ENCODE measurements around the gene CENPB. TPM values are rescaled to one million over a fixed set of nuclear protein-coding genes. Genes with fewer than 3 reads are reported as not detected.

The CENPB gene
- total RNA-seq, 1 donor from 2014 or later = 83.6 TPM

DNA sequence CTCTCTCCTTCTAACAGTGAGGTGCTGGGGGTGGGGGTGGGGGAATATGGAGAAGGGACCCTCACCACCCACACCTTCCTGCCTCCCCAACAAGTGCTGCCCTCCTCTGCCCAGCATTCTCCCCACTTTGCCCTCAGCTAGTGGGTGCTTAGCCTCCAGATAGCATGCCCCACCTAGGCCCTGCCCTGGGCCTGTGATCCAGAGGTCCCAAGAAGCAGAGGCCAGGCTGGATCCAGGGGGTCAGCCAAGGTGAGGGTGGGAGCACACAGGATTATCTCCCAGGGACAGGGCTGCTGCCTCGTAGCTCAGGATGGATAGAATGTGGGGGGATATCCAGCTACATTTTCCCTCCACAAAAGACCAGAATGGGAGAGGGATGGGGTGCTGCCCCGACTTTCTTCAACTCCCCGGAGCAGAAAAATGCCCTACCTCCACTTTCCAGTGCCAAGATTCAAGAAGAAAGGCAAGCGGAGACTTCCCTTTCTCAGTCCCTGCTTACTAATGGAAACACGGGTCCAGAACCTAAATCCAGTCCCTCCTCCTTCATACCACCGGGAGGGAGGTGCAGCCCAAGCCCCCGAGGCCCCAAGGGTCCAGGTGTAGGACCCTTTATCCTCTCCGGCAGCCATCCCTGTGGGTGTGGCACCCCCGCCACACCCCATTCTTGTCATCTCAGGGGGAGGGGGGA, 20.0 kb downstream of the CENPB start:
- peaks cover 39% of the 10 kb centered on the region for H3K4me1 Mint-ChIP-seq
- no peaks in the 10 kb centered on the region for H3K27me3 Mint-ChIP-seq (ENCODE audit: low read depth)
- peak overlapping the region; percentile 88 for H3K4me3 Mint-ChIP-seq
- DNase-seq (ENCODE audit: low read depth, low spot score) = no peak
- TF ChIP-seq CTCF (conservative IDR thresholded peaks at IDR 0.05) = no peak
- no peaks in the 10 kb centered on the region for H3K36me3 Mint-ChIP-seq (ENCODE audit: low read depth)
- H3K9me3 Mint-ChIP-seq = no peaks in the 10 kb centered on the region
- peak overlapping the region; percentile 27 for H3K27ac Mint-ChIP-seq (ENCODE audit: unreplicated experiment)

DNA sequence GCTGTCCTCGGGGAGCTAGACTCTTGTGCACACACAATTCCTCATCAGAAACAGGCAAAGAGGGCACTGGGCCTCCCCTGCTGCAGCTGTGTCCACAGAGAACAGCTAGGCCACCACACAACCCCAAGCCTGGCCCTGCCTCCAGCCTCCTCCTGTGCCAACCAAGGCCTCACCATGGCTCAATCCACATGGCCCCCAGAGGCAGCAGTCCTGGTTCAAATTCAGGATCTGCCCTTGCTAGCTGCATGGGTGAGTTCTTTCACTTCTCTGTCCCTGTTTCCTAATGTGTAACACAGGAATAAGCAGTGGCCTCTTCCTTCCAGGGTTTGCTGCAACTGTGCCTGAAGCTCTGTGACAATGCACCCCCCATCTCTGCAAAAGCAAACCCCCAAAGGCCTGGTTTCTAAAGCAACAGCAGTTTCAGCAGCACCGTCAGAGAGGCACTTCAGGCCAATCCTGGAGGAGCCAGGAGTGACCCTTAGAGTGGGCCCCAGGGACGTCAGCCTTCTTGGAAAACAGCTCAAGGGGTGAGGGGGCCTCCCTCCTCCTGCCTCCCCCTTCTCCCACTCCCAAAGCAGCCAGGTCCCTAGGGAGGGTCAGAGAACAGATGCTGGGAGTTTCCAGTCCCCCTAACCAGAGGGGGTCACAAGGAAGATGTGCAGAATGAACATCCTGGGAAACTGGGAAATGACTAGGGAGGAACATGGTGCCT, 21.2 kb downstream of the CENPB start:
- no peaks in the 10 kb centered on the region for H3K27me3 Mint-ChIP-seq (ENCODE audit: low read depth)
- no peak for TF ChIP-seq CTCF (conservative IDR thresholded peaks at IDR 0.05)
- peak overlapping the region; percentile 96 for H3K27ac Mint-ChIP-seq (ENCODE audit: unreplicated experiment)
- peaks cover 49% of the 10 kb centered on the region for H3K4me1 Mint-ChIP-seq
- no peaks in the 10 kb centered on the region for H3K9me3 Mint-ChIP-seq
- peak overlapping the region; percentile 88 for H3K4me3 Mint-ChIP-seq
- DNase-seq (ENCODE audit: low read depth, low spot score) = no peak
- H3K36me3 Mint-ChIP-seq (ENCODE audit: low read depth) = no peaks in the 10 kb centered on the region

DNA sequence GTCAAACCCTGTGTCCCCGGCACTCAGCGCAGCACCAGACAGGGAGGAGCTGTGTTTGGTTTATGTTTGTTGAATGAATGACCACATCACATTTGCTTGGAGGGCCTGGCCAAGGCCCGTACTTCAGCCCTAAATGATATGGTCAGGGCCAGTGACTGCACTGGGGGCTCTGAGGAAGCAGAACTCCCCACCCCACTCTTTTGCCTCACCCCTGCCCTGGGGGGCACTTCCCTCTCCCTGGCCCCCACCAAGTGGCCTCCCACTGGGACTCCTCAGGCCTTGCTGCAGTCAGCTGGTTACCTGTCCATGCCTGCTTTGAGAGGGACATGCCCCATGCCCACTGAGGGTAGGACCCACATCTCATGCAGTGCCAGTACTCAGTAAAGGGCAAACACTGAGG, 21.9 kb downstream of the CENPB start:
- no peak overlapping the region for H3K27ac Mint-ChIP-seq (ENCODE audit: unreplicated experiment)
- no peaks in the 10 kb centered on the region for H3K27me3 Mint-ChIP-seq (ENCODE audit: low read depth)
- no peak for DNase-seq (ENCODE audit: low read depth, low spot score)
- H3K4me3 Mint-ChIP-seq = peak overlapping the region; percentile 47
- no peaks in the 10 kb centered on the region for H3K9me3 Mint-ChIP-seq
- no peak for TF ChIP-seq CTCF (conservative IDR thresholded peaks at IDR 0.05)
- peaks cover 55% of the 10 kb centered on the region for H3K4me1 Mint-ChIP-seq
- H3K36me3 Mint-ChIP-seq (ENCODE audit: low read depth) = no peaks in the 10 kb centered on the region

DNA sequence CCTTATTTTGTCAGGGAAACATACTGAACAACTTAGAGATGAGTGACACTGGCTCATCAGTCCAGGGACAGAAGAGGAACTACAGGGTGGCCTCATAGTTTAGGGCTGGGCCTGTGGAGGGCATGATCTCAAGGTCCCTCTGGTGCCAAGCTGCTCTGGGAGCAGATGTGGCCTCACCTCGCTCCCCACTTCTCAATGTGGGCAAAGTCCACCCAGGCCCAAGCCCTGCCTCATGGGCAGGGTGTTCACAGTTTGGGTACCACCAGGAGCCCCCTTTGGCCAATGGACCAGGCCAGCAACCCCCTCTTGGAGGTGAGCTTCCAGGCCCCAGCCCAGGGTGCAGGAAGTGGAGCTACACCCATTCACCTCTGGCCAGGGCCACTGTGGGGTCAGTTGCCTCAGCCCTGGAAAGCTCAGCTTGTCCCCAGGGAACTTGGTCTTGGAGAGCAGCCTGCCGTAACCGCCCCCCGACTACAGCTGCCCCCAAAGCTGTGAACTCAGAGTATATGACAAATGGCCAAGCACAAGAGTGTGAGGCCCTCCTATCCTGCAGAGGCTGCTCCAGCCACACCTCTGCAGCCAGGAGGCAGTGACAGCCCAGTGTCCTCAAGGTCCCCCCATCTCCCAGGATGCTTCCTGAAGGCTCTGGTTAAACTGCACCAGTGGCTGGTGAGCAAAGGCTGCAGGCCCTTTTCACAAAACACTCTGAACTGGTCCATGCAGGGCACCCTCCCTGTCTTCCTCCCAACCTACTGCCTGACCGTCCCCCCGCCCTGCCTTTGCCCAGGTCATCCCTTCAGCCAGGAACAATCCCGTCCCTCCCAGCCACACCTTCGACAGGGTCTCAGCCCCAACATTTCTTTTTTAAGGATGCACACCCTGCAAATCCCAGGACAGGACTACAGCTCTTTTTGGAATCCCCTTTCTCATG, 22.6 kb downstream of the CENPB start:
- Mint-ChIP-seq H3K27me3 (ENCODE audit: low read depth) (no peaks in the 10 kb centered on the region), H3K27ac (ENCODE audit: unreplicated experiment) (no peak overlapping the region), H3K4me1 (peaks cover 59% of the 10 kb centered on the region), H3K9me3 (no peaks in the 10 kb centered on the region), H3K4me3 (peak overlapping the region; percentile 57), H3K36me3 (ENCODE audit: low read depth) (no peaks in the 10 kb centered on the region)
- no peak for TF ChIP-seq CTCF (conservative IDR thresholded peaks at IDR 0.05)
- no peak for DNase-seq (ENCODE audit: low read depth, low spot score)

DNA sequence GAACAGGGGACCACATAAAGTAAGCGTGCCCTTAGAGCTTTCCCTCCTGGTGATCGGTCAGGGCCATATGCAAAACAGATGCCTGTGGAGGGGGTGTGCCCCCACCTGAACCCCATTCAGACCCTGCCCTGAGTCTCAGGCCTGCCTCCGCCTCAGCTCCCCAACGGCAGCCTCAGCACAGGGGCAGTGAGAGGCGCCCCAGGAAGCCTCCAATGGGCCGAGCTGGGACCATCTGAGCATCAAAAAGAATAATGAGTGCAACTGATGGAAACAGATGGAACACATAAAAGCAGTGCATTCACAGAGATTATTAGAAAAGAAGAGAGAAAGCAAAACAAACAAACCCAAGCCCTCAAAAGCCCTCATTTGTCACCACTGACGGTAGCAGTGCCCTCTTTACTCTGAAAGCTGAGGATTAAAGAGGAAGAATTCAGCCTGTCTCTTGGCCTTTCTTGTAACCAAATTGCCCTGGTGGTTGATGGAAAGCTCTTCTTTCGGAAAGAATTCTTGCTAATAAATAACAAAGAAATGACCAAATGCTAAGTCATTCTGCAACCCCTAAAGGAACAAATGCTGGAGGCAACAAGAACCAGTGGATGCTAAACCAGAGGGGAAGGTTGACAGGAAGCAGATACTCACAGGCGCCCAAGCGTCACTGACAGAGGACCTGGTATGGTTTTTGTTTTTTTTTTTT, 25.7 kb downstream of the CENPB start:
- no peak for TF ChIP-seq CTCF (conservative IDR thresholded peaks at IDR 0.05)
- DNase-seq (ENCODE audit: low read depth, low spot score) = no peak
- Mint-ChIP-seq H3K4me1 (peaks cover 40% of the 10 kb centered on the region), H3K36me3 (ENCODE audit: low read depth) (peaks cover 6% of the 10 kb centered on the region), H3K4me3 (no peak overlapping the region), H3K9me3 (no peaks in the 10 kb centered on the region), H3K27ac (ENCODE audit: unreplicated experiment) (no peak overlapping the region), H3K27me3 (ENCODE audit: low read depth) (no peaks in the 10 kb centered on the region)
